WTC11 (cell line): ENCODE data around the gene NMU.

Source experiments
- CREB1 ChIP-seq: sonication (generic); formaldehyde crosslinking; IDR thresholded peaks from 2 replicates; pipeline ENCODE4 v1.8.0; 2023; ENCODE audit warnings: mild to moderate bottlenecking, missing genetic modification reagents
- CTCF ChIP-seq: fragments of 200-600 bp; IDR thresholded peaks from 2 replicates; pipeline ENCODE4 v1.8.0; 2022; ENCODE audit warnings: antibody characterized with exemption
- E2F1 ChIP-seq: sonication (generic); formaldehyde crosslinking; IDR thresholded peaks from 2 replicates; pipeline ENCODE4 v1.8.0; 2022; ENCODE audit warnings: mild to moderate bottlenecking, missing genetic modification reagents
- ESRRA ChIP-seq: sonication (generic); formaldehyde crosslinking; IDR thresholded peaks from 2 replicates; pipeline ENCODE4 v1.8.1; 2022; ENCODE audit warnings: mild to moderate bottlenecking, missing genetic modification reagents, borderline replicate concordance
- MAX ChIP-seq: sonication (generic); formaldehyde crosslinking; IDR thresholded peaks from 2 replicates; pipeline ENCODE4 v1.8.0; 2022; ENCODE audit warnings: mild to moderate bottlenecking, missing genetic modification reagents
- NR2C2 ChIP-seq: sonication (generic); formaldehyde crosslinking; IDR thresholded peaks from 2 replicates; pipeline ENCODE4 v1.8.0; 2022; ENCODE audit warnings: mild to moderate bottlenecking, missing genetic modification reagents
- NR3C1 ChIP-seq: sonication (generic); formaldehyde crosslinking; conservative IDR thresholded peaks from 2 replicates; pipeline ENCODE4 v1.8.1; 2023; ENCODE audit warnings: low read depth, mild to moderate bottlenecking, missing genetic modification reagents
- TCF7 ChIP-seq: sonication (generic); formaldehyde crosslinking; IDR thresholded peaks from 2 replicates; pipeline ENCODE4 v1.8.0; 2022; ENCODE audit warnings: mild to moderate bottlenecking, low read depth, missing genetic modification reagents, moderate library complexity
- TEAD4 ChIP-seq: sonication (generic); formaldehyde crosslinking; IDR thresholded peaks from 2 replicates; pipeline ENCODE4 v1.8.0; 2022; ENCODE audit warnings: mild to moderate bottlenecking, missing genetic modification reagents
- TP53 ChIP-seq: sonication (generic); formaldehyde crosslinking; IDR thresholded peaks from 2 replicates; pipeline ENCODE4 v1.8.1; 2023; ENCODE audit warnings: mild to moderate bottlenecking, missing genetic modification reagents
- ZNF317 ChIP-seq: sonication (generic); formaldehyde crosslinking; IDR thresholded peaks from 2 replicates; pipeline ENCODE4 v1.8.1; 2023; ENCODE audit warnings: low read depth, mild to moderate bottlenecking, moderate library complexity, missing genetic modification reagents, borderline replicate concordance

GRCh38 chr4:55668449-55668848 is 32.4 kb upstream of the NMU start:
- no peak for TF ChIP-seq MAX (CRISPR knock-in tag)
- TF ChIP-seq CREB1 (CRISPR knock-in tag) = no peak
- no peak for TF ChIP-seq E2F1 (CRISPR knock-in tag)
- no peak for TF ChIP-seq CTCF
- no peak for TF ChIP-seq NR2C2 (CRISPR knock-in tag)
- TF ChIP-seq ESRRA (CRISPR knock-in tag) = no peak
- no peak for TF ChIP-seq TEAD4 (CRISPR knock-in tag)
- TF ChIP-seq ZNF317 (CRISPR knock-in tag) = no peak
- TF ChIP-seq TP53 (CRISPR knock-in tag) = no peak
- TF ChIP-seq NR3C1 (CRISPR knock-in tag) = no peak
- TF ChIP-seq TCF7 = no peak
